GM20000 (cell line): Measurements from ENCODE around the gene SLC12A7.

ENCODE experiments used
- DNase-seq: peaks from one replicate; pipeline ENCODE4 v3.0.0; 2012; ENCODE audit warnings: low spot score
- TF ChIP-seq, protein P1 (sequence below): IDR thresholded peaks from 2 replicates; pipeline ENCODE4 v1.5.1; 2012; ENCODE audit warnings: mild to moderate bottlenecking, control low read depth; ENCODE audit errors: extremely low read depth, missing control alignments

Gene SLC12A7

DNA sequence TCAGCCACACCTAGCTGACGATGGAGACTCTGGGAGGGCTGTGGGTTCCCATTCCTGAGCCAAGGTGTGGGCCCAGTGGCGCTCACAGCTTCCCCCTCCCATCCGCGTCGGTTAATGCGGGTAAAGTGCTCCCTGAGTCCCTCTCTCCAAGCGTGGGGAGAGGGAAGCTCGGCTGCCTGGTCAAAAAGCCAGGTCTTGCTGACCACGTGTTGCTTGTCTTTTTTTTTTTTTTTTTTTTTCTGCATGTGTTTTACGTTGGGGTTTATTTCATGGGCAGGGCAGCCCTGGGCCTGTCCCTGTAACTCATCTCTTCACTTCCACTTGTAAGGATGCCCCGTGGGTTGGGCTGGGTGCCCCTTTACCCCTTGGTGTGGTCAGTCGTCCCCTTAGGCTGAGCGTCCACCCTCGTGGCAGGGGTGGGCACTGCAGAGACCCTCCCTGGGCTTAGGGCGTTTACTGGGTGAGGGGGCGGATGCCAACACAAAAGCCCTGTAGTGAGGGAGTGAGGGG is 91.4 kb downstream of the SLC12A7 start:
- no peak for DNase-seq
- TF ChIP-seq, protein P1, sequence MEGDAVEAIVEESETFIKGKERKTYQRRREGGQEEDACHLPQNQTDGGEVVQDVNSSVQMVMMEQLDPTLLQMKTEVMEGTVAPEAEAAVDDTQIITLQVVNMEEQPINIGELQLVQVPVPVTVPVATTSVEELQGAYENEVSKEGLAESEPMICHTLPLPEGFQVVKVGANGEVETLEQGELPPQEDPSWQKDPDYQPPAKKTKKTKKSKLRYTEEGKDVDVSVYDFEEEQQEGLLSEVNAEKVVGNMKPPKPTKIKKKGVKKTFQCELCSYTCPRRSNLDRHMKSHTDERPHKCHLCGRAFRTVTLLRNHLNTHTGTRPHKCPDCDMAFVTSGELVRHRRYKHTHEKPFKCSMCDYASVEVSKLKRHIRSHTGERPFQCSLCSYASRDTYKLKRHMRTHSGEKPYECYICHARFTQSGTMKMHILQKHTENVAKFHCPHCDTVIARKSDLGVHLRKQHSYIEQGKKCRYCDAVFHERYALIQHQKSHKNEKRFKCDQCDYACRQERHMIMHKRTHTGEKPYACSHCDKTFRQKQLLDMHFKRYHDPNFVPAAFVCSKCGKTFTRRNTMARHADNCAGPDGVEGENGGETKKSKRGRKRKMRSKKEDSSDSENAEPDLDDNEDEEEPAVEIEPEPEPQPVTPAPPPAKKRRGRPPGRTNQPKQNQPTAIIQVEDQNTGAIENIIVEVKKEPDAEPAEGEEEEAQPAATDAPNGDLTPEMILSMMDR = no peak

- TF ChIP-seq, protein P1 = no peak
Measured at GRCh38 chr5:1019001-1019905, 92.6 kb downstream of the SLC12A7 start.

GRCh38 chr5:1018596-1018995 is 93.3 kb downstream of the SLC12A7 start:
- TF ChIP-seq, protein P1 = no peak
- DNase-seq = no peak

More at GRCh38 chr5:1019001-1019905, 92.6 kb downstream of the SLC12A7 start:
- no peak for DNase-seq

- TF ChIP-seq, protein P1 = no peak
- no peak for DNase-seq
Measured at GRCh38 chr5:1017691-1018455, 94.0 kb downstream of the SLC12A7 start.

DNA sequence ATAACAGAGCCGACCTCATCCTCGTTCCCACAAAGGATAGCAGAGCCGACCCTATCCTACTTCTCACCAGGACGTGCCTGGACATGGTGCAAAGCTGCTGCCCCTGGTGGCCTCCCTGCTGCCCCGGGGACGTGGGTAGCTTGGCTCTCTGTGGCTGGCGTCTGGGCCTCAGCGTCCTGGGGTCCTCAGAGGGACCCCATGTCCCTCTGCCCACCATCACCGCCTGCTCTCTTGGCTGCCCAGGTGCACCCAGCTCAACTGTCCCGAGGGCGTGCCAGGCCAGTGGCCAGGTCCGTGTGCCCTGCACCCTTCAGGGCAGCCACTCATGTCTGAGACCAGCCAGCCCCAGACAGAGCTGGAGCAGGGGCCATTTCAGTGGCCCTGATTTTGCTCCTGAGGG is 94.8 kb downstream of the SLC12A7 start:
- TF ChIP-seq, protein P1 = no peak
- no peak for DNase-seq

DNA sequence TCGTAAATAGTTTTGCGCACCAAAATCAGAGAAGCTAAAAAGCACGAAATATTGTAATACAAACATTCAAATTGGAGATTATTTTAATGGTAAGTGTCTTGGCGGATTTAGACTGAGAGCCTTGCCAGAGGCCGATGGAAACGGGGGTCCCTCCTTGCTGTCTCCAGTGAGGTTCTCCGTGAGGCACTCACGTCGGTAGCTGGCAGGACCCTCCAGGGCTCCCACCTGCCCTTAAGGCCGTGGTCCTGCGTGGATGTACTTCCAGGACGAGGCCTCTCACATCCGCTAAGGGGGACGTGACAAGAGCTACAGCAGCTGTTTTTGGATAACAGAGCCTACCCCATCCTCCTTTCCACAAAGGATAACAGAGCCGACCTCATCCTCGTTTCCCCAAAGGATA is 95.4 kb downstream of the SLC12A7 start:
- TF ChIP-seq, protein P1 = no peak
- no peak for DNase-seq

DNA sequence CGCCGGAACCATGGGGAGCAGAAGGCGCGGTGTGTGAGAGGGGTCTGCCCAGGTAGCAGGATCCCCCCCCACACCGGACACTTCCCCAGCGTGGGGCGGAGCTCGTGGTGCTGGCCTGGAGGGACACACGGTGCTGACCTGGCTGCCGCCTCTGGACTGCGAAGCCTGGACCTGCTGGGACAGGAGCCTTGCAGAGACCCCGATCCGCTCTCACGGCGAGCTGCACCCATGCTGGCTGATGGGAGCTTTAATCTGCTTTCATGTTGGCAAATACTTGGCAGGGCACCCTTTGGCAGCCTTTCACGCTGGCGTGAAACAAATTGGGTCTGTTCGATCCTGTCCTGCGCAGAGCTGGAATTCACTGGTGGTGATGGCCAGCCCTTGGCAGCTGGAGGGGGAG is 95.8 kb downstream of the SLC12A7 start:
- DNase-seq = no peak
- TF ChIP-seq, protein P1 = no peak
